Measurements from ENCODE around the gene ZNG1A. TPM values are rescaled to one million over a fixed set of nuclear protein-coding genes. Genes with fewer than 3 reads are reported as not detected.
"Not testable (repeated sequence)": the region's sequence is repeated elsewhere in the genome, so short reads cannot be mapped to it uniquely, and the experiment has no call there.

Gene ZNG1A
- total RNA-seq, 1 donor from 2014 or later: 29.1 TPM

DNA sequence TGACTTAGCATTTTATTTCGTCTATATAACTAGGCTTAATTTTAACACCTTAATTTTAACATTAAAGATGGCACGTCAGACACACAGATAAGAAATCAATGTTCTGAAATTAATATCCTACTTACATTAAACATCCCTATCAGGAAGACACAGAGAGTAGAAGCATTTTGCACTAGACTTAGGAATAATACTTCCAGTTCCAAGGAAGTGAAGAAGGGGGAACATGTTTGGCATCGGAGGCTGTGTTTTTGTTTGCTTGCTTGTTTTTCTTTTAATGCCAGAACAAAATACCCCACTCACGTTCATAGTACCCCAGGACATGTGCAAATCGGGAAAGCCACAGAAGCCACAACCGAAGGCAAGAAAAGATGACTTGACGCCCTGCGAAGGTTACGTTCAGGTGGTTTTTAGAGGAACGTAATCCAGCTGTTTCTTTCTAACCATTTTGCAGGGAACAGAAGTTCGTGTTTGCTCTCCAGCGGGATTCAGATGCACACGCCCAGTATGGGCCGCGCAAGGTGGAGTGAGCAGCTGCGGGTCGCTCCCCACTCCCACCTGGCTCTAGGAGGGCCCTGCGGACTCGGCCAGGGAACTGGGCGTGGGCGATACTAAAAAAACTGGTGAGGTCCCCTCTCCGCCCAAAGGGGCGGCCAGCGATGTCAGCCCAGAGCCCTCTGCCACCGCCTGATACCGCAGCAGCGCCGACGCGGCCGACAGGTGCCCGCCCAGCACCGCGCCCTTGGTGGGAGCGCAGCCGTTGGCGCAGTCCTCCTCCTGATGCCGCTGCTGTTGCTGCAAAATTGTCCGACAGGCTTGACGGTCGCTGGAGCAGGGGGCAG lies 62.4 kb downstream of the ZNG1A start:
- Mint-ChIP-seq H3K36me3 (ENCODE audit: low read depth) (peaks cover 10% of the 10 kb centered on the region), H3K4me1 (peaks cover 13% of the 10 kb centered on the region), H3K27me3 (ENCODE audit: low read depth) (peaks cover 73% of the 10 kb centered on the region), H3K4me3 (peak overlapping the region; percentile 26)
- not testable (repeated sequence) for DNase-seq (ENCODE audit: low read depth, low spot score); H3K9me3 Mint-ChIP-seq; H3K27ac Mint-ChIP-seq (ENCODE audit: unreplicated experiment)

DNA sequence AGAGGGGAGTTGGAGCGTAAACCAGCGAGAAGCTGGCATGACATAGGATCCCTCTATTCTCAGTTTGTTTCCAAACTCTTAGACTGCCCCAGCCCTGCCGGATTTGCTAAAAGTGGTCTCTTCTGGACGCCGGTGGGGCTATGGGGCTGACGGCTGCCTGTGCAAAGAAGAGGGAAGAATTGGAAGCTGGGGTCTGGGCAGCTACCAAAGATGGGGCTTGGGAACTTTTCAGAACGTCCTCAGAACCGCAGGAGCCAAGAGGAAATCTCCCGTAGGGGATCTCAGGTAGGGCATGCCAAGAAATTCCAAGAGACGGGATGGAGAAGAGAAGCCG lies 63.8 kb downstream of the ZNG1A start:
- Mint-ChIP-seq H3K4me3 (peak overlapping the region; percentile 35), H3K4me1 (peaks cover 13% of the 10 kb centered on the region), H3K27me3 (ENCODE audit: low read depth) (peaks cover 72% of the 10 kb centered on the region)
- not testable (repeated sequence) for H3K36me3 Mint-ChIP-seq (ENCODE audit: low read depth); DNase-seq (ENCODE audit: low read depth, low spot score); H3K9me3 Mint-ChIP-seq; H3K27ac Mint-ChIP-seq (ENCODE audit: unreplicated experiment)

DNA sequence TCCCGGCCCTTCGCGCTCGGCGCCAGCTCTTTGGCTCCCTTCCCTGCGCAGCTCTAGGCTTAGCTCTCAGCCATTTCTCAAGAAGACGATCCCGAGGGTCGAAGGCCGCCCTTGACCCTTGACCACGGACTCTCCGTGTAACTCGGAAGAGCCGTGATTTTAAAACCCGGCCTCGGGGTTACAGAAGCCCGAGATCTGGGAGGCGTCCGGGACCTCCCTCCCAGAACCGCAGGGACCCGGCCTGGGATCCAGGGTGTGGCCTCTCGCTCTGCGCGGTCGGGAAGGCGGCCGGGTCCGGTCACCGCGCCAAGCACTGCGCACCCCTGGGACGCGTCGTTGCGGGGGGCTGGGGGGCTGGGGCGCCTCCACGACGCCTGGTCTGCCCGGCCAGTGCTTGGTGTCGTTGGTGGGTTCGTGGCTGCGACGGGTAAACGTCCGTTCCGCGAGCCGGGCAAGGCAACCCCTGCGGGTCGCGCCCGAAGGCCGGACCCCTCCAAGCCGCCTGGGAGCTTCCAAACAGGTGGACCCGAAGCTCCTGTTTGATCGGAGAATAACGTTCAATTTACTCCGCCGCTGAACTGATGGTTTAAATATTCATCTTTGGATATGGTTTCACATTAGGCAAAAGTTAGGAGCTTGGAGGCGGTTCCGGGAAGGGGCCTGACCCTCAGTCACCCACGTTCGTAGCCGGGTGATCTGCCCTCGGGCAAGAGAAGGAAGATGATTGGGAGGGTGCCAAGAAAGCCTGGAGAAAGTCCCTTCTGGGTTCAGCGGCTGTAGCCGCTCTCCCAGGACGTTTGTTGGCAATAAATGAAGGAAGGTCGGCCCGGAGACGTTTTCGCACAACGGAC lies 64.4 kb downstream of the ZNG1A start:
- peaks cover 78% of the 10 kb centered on the region for H3K27me3 Mint-ChIP-seq (ENCODE audit: low read depth)
- peaks cover 13% of the 10 kb centered on the region for H3K4me1 Mint-ChIP-seq
- not testable (repeated sequence) for H3K36me3 Mint-ChIP-seq (ENCODE audit: low read depth); DNase-seq (ENCODE audit: low read depth, low spot score); H3K27ac Mint-ChIP-seq (ENCODE audit: unreplicated experiment); H3K9me3 Mint-ChIP-seq
- H3K4me3 Mint-ChIP-seq: peak overlapping the region; percentile 35

DNA sequence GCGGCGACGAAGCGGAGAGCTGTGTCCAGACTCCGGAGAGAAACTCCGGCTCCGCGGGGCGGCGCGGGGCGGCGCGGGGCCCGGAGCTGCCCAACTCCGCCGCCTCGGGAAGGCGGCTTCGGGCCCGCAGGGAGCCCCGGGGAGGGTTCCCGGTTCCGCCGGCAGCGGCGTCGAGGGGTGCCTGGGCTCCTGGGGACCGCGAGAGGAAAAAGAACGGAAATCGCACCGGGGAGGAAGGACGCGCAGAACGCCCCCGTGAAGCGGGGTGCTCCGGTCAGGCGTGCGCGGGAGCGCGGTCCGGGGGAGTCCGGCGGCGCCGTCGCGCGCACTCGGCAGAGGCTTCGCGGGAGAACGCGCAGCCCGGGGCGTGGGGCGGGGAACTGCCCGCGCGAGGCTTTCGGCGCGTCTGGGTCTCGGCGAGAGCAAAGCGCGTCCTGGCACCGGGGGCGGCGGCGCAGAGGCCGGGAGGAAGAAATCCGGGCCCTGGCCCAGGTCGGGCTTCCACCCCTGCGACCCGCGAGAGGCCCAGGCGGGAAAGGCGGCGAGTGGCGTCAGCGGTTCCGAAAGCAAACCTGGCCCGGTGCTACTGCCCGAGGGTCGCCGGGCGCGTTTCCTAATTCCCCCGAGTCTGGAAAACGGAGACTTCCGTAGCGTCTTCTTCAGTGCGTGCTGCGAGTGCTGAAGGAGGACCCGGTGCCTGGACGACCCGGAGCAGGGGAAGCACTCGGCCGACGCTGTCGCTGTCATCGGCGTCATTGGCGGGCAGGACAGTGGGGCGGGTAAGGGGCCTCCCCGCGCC lies 65.2 kb downstream of the ZNG1A start:
- Mint-ChIP-seq H3K4me3 (peak overlapping the region; percentile 71), H3K27me3 (ENCODE audit: low read depth) (peaks cover 83% of the 10 kb centered on the region), H3K4me1 (peaks cover 13% of the 10 kb centered on the region)
- not testable (repeated sequence) for H3K27ac Mint-ChIP-seq (ENCODE audit: unreplicated experiment); H3K36me3 Mint-ChIP-seq (ENCODE audit: low read depth); H3K9me3 Mint-ChIP-seq
- peak; percentile 39 for DNase-seq (ENCODE audit: low read depth, low spot score)

DNA sequence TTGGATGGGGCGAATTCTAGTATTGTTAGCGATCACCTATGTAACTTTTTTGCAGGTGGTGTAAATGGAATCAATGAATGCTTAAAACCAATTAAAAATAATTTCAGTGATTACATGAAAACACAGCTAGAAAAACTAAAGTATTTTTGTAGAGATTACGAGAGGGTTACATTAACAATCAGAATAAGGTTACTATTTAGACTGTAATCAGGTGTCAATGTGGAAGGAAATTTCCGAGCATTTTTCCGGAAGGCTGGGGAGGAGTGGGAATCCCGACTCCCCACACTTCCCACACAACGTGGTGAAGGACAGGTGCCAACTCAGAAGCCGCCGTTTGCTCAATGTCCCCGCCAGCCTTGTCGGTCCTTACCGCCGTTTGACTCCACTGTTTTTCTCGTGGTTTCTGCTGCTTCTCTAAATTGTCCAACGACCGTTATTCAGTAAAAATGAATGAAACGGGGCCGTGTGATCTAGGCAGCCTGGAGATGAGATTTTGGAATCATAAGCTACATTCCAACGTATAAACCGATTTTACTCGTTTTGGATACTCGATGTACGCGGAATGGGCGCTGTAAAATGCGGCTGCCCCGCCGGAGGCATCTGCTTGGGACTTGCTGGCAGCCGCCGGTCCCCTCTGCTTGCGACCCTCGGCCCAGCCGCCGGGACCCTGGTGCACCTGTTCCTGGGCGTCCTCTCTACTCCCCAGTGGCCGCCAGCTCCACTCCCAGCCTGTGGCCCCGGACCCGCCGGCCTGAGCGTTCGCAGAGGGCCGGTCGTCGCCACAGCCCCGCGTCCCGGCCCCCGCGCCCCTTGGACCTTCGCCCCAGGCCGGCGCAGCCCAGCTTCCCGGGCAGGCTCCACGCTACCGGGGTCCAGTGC lies 66.0 kb downstream of the ZNG1A start:
- H3K27ac Mint-ChIP-seq (ENCODE audit: unreplicated experiment); H3K4me1 Mint-ChIP-seq; H3K9me3 Mint-ChIP-seq; H3K36me3 Mint-ChIP-seq (ENCODE audit: low read depth): not testable (repeated sequence)
- peak; percentile 25 for DNase-seq (ENCODE audit: low read depth, low spot score)
- H3K4me3 Mint-ChIP-seq: peak overlapping the region; percentile 38
- peaks cover 83% of the 10 kb centered on the region for H3K27me3 Mint-ChIP-seq (ENCODE audit: low read depth)

DNA sequence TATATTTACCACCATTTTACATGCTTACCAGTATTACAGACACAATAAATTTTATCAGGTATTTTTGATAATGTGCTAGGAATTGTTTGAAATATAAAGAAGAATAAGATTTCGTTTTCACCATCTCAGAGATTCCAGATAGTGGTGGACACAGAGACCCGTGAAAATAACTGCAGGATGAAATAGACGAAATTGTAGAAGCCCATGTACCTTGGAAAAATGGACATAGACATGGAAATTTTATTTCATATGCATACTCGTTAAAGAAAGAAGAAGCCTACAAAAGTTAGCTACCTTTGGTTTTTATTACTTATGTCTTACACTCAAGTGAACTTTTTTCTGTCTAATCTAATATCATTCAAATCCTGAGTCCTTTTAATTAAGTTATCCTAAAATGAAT lies 68.2 kb downstream of the ZNG1A start:
- H3K27me3 Mint-ChIP-seq (ENCODE audit: low read depth): peaks cover 79% of the 10 kb centered on the region
- not testable (repeated sequence) for H3K4me3 Mint-ChIP-seq; DNase-seq (ENCODE audit: low read depth, low spot score); H3K9me3 Mint-ChIP-seq; H3K4me1 Mint-ChIP-seq; H3K36me3 Mint-ChIP-seq (ENCODE audit: low read depth); H3K27ac Mint-ChIP-seq (ENCODE audit: unreplicated experiment)

DNA sequence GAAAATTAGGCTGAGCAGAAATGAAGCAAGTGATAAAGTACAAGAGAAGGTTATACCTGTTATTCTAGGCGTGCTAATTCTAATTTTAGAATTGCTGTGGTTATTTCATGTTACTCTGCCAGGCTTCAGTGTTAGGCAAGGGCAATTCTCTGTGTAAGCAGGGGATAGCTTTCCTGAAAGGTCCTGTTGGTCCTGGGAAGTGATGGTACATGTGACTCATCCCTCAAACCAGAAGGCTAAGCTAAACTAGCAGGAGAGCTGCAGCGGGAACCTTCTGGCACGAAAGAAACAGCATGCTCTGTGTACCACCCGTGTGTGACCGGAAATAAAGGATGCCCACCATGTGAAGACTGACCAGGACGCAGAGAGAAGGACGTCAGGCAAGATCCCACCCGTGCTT lies 69.3 kb downstream of the ZNG1A start:
- H3K36me3 Mint-ChIP-seq (ENCODE audit: low read depth); H3K27ac Mint-ChIP-seq (ENCODE audit: unreplicated experiment); H3K4me3 Mint-ChIP-seq; DNase-seq (ENCODE audit: low read depth, low spot score); H3K9me3 Mint-ChIP-seq; H3K4me1 Mint-ChIP-seq: not testable (repeated sequence)
- H3K27me3 Mint-ChIP-seq (ENCODE audit: low read depth): peaks cover 74% of the 10 kb centered on the region

DNA sequence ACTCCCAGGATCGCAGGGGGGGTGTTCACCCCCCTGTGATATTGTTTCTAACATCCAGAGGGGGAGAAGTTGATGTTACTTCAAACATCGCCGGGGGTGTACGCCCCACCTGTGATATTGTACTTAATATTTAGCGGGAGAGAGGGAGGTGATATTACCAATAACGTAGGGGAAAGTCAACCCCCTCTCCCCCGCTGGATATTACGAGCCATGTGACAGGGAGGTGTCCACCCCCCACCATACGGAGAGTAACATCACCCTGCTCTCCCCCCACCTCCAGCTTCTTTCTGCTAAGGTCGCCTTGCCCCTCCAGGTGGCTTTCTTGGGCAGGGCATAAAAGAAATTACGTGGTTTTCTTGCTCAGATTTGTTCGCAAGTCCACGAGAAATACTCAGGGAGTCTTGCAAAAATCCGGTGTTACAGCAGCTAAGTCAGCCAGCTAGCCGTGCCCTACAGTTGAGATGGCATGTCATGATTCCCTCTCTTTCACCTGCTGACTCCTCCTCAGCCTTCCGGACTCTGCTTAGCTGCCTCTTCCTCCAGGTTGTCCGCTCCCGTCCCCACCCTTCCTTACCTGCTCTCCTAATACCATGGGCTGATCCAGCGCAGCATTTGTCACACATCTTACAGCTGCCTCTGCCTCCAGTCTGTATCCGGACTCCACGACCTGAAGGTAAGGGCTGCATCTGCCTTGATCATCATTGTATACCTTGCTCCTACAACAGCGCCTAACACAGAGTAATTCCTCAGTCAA lies 69.9 kb downstream of the ZNG1A start:
- H3K9me3 Mint-ChIP-seq; DNase-seq (ENCODE audit: low read depth, low spot score); H3K36me3 Mint-ChIP-seq (ENCODE audit: low read depth); H3K4me3 Mint-ChIP-seq; H3K27ac Mint-ChIP-seq (ENCODE audit: unreplicated experiment); H3K4me1 Mint-ChIP-seq: not testable (repeated sequence)
- H3K27me3 Mint-ChIP-seq (ENCODE audit: low read depth): peaks cover 75% of the 10 kb centered on the region

DNA sequence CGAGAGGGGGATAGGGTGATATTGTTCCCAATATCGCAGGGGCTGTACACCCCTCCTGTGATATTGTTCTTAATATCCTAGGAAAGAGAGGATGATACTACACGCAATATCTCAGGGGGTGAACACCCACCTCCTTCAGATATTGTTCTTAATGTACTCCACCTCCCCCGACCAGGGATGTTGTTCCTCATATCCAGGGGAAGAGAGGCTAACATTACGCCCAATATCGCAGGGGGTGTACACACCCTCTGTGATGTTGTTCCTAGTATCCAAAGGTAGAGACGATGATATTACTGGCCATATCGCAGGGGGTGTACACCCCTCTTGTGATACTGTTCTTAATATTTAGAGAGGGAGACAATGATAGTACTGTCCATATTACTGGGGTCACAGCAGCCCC lies 72.9 kb downstream of the ZNG1A start:
- not testable (repeated sequence) for H3K4me3 Mint-ChIP-seq

DNA sequence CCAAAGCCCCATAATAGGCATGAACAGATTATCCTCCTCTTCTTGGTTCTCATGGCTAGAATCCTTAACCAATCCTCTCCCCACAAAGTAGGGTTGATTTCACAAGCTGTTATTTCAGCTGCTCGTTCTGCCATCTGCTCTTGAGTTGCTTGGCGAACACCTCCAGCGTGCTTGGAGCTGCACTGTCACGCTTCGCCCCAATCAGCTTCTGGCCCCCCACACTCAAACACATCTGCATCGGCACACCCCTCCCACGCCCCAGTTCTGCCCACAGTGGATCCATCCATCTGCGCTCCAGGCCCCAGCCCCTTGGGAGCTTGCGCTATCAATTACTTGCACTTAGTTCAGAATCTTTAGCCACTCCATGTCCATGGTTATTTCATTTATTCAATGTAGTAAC lies 78.4 kb downstream of the ZNG1A start:
- H3K9me3 Mint-ChIP-seq; H3K27ac Mint-ChIP-seq (ENCODE audit: unreplicated experiment); H3K4me1 Mint-ChIP-seq; DNase-seq (ENCODE audit: low read depth, low spot score); H3K36me3 Mint-ChIP-seq (ENCODE audit: low read depth); H3K4me3 Mint-ChIP-seq: not testable (repeated sequence)
- peaks cover 29% of the 10 kb centered on the region for H3K27me3 Mint-ChIP-seq (ENCODE audit: low read depth)

More for the DNA sequence above, 72.9 kb downstream of the ZNG1A start:
- not testable (repeated sequence) for DNase-seq (ENCODE audit: low read depth, low spot score); H3K36me3 Mint-ChIP-seq (ENCODE audit: low read depth); H3K27ac Mint-ChIP-seq (ENCODE audit: unreplicated experiment); H3K9me3 Mint-ChIP-seq; H3K4me1 Mint-ChIP-seq
- H3K27me3 Mint-ChIP-seq (ENCODE audit: low read depth): peaks cover 70% of the 10 kb centered on the region

DNA sequence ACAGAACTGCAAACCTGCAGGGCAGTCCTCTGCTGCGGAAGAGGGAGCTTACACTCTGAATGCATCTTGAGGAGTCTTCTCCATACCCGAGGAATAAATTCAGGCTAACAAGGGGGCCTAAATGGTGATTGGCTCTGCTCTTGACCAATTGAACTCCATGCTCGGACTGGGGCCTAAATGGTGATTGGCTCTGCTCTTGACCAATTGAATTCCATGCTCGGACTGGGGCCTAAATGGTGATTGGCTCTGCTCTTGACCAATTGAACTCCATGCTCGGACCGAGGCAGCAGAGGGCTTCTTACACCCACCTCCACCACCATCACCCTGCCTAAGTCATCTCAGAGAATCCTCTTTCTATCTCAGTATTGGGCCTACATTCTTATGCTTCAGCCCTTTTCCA lies 79.0 kb downstream of the ZNG1A start:
- peaks cover 30% of the 10 kb centered on the region for H3K27me3 Mint-ChIP-seq (ENCODE audit: low read depth)
- H3K4me3 Mint-ChIP-seq; DNase-seq (ENCODE audit: low read depth, low spot score); H3K4me1 Mint-ChIP-seq; H3K9me3 Mint-ChIP-seq; H3K27ac Mint-ChIP-seq (ENCODE audit: unreplicated experiment); H3K36me3 Mint-ChIP-seq (ENCODE audit: low read depth): not testable (repeated sequence)

DNA sequence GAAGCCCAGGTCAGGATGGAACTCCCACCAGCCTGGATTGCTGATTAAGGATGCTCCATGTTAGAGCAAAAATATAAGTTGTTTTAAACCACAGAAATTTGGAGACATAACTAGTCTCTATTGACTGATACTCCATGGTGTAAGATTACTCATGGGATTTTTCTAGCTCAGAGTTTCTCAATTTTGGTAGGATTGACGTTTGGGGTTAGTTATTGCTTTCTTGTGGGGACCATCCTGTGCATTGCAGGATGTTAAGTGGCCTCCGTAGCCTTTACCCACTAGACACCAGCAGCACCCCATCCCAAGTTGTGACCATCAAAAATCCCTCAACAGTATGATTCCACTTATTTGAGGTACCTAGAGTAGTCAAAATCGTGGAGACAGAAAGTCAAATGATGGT lies 80.1 kb downstream of the ZNG1A start:
- H3K9me3 Mint-ChIP-seq; H3K4me3 Mint-ChIP-seq; DNase-seq (ENCODE audit: low read depth, low spot score); H3K36me3 Mint-ChIP-seq (ENCODE audit: low read depth); H3K4me1 Mint-ChIP-seq; H3K27ac Mint-ChIP-seq (ENCODE audit: unreplicated experiment): not testable (repeated sequence)
- peaks cover 21% of the 10 kb centered on the region for H3K27me3 Mint-ChIP-seq (ENCODE audit: low read depth)
